HG03280 (cell line): Measurements from ENCODE around the gene STRC.
"Not testable (repeated sequence)": the region's sequence is repeated elsewhere in the genome, so short reads cannot be mapped to it uniquely, and the experiment has no call there.

Experiments used
- ATAC-seq: cut with Tn5 transposase; IDR thresholded peaks from one replicate; pipeline ENCODE4 v1.9.1; 2021; ENCODE audit warnings: mild to moderate bottlenecking, moderate library complexity; ENCODE audit not compliant: unreplicated experiment

STRC gene

DNA sequence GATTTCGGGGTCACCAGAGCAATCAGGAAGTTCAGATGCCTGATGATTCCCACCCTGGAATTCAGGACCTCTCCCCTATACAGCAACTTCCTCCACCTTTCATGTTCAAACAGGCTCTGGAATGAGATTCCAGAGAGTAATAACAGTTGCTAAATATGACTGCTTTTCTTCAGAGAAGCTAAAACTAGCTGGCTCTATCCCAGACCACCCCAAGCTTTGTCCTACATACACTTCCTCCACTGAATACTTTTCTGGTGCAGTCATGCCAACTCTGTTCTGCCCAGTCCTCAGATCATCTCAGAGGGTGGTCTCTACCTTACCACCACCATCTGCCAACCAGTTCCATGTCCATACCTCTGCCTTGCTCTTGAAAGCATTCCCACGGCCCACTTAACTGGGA, 52.0 kb downstream of the STRC start:
- ATAC-seq: not testable (repeated sequence)

DNA sequence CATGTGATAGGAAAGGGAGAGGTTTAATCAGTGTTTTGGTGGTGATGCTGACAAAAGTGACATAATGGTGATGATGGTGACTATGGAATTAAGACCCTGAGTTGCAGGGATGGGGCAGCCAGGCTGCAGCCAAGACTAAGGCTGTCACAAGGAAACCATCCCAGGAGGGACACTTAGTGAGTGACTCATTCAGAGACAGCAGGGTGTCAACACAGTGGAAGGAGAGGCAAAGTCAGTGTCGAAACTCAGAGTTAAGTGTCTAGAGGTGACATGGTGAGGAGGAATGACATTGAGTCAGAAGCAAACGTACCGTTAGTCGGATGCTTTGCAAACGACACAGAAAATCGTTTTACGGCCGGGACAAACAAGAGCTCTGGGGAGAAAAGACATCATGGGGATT, 54.8 kb downstream of the STRC start:
- not testable (repeated sequence) for ATAC-seq

DNA sequence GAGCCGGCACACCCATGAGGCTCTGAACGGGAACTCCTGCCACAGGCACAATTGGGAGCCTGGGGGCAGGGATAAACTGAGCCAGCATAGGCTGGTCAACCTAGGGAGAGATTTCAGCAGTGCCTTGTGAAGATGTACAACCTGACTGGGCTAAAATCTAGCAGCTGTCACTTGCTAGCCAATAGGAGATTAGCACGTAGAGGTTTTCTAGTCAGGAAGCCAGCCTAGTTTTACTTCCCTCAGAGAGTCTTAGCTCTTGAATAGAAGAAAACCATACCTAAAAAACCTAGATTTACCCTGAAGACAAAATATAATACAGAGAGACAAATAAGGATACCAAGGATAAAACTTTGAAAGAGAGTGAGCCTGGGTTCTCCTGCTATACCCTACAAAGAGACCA, 55.8 kb downstream of the STRC start:
- not testable (repeated sequence) for ATAC-seq

DNA sequence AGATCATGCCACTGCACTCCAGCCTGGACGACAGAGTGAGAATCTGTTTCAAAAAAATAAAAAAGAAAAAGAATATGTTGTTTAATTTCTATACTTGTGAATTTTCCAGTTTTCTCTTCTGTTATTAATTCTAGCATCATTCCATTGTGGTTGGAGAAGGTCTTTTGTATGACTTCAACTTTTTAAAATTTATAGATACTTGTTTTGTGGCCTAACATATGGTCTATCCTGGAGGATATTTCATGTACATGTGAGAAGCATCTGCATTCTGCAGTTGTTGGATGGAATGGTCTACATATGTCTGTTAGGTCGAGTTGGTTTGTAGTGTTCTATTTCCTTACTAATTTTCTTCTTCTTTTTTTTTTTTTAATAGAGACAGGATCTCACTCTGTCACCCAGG, 65.6 kb downstream of the STRC start:
- ATAC-seq: no peak

DNA sequence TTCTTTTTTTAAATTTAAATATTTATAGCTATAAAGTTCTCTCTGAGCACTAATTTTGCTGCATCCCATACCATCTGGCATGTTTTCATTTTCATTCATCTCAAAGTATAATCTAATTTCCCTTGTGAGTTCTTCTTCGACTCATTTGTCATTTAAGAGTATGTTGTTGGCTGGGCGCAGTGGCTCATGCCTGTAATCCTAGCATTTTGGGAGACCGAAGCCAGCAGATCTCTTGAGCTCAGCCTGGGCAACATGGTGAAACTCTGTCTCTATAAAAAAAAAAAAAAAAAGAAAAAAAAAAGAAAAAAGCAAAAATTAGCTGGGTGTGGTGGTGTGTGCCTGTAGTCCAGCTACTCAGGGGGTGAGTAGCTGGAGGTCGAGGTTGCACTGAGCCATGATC, 66.3 kb downstream of the STRC start:
- ATAC-seq: no peak

DNA sequence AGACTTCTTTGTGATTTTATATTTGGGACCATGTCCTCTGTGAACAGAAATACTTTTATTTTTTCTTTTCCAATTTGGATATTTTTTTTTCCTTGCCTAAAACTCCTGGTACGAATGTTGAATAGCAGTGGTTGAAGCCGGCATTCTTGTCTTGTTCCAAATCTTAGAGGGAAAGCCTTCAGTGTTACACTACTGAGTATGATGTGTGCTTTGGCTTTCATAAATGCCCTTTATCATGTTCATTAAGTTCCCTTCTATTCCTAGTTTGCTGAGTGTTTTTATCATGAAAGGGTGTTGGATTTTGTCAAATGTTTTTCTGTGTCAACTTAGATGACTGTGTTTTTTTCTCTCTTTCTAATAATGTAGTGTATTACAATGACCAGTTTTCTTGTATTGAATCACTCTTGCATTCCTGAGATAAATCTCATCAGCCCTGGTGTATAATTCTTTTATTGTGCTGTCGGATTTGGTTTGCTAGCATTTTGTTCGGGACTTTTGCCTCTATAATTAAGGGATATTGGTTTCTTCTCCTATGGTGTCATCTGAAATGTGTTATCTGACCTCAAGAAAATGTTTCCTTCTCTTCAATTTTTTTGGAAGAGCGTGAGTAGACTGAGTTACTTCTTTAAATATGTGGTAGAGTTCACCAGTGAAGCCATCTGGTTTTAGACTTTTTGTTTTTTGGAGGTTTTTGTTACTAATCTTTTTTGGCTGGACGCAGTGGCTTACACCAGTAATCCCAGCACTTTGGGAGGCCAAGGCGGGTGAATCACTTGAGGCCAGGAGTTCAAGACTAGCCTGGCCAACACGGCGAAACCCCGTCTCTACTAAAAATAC, 67.9 kb downstream of the STRC start:
- no peak for ATAC-seq
